Spleen (tissue), 11 donors: Measurements from ENCODE around the gene PHOX2B. TPM values are rescaled to one million over a fixed set of nuclear protein-coding genes. Genes with fewer than 3 reads are reported as not detected.

Source experiments
- DNase-seq: peaks from one replicate; pipeline ENCODE4 v3.0.0-alpha.2; 2020
- H3K27ac ChIP-seq, 8 donors: fragments of 200-600 bp; sonication (generic) in 7 of 8; 1 replicate in 4 of 8; 2 replicates in 4 of 8; pipeline versions ENCODE4 v1.5.0 to v1.8.0; 2016 to 2021; ENCODE audit warnings: inconsistent platforms in 4 of 8, mild to moderate bottlenecking in 4 of 8, moderate library complexity in 1 of 8
- H3K27me3 ChIP-seq, 7 donors: fragments of 200-600 bp; sonication (generic) in 6 of 7; replicated peaks in 1 of 7; 1 replicate in 4 of 7; 2 replicates in 3 of 7; pipeline versions ENCODE4 v1.5.0 to v1.8.0; 2016 to 2021; ENCODE audit warnings: inconsistent platforms in 3 of 7, mild to moderate bottlenecking in 1 of 7
- H3K36me3 ChIP-seq, 6 donors: fragments of 200-600 bp; sonication (generic) in 5 of 6; 1 replicate in 4 of 6; 2 replicates in 2 of 6; pipeline versions ENCODE4 v1.5.0 to v1.8.0; 2016 to 2021; ENCODE audit warnings: inconsistent platforms in 2 of 6
- H3K4me1 ChIP-seq, 6 donors: fragments of 200-600 bp; sonication (generic) in 5 of 6; 1 replicate in 3 of 6; 2 replicates in 3 of 6; pipeline versions ENCODE4 v1.5.0 to v1.8.0; 2016 to 2021; ENCODE audit warnings: inconsistent platforms in 3 of 6
- H3K4me3 ChIP-seq, 8 donors: fragments of 200-600 bp; sonication (generic) in 7 of 8; 1 replicate in 4 of 8; 2 replicates in 4 of 8; pipeline versions ENCODE4 v1.5.0 to v1.8.0; 2016 to 2021; ENCODE audit warnings: inconsistent platforms in 4 of 8, mild to moderate bottlenecking in 4 of 8, moderate library complexity in 2 of 8
- H3K9me3 ChIP-seq, 8 donors: fragments of 200-600 bp; sonication (generic) in 7 of 8; 1 replicate in 4 of 8; 2 replicates in 4 of 8; pipeline versions ENCODE4 v1.5.0 to v1.8.0; 2016 to 2021; ENCODE audit warnings: inconsistent platforms in 4 of 8
- CTCF ChIP-seq, 11 experiments: fragments of 200-600 bp in 7 of 11; fragments of 450-650 bp in 4 of 11; sonication (generic) in 4 of 11; IDR thresholded peaks in 8 of 11; conservative IDR thresholded peaks in 3 of 11; 1 replicate in 7 of 11; 2 replicates in 4 of 11; pipeline versions ENCODE4 v1.4.0 to v1.8.0; 2016 to 2021; ENCODE audit warnings: antibody characterized with exemption in 11 of 11, inconsistent platforms in 4 of 11, mild to moderate bottlenecking in 1 of 11
- POLR2A ChIP-seq, 3 donors: fragments of 450-650 bp; IDR thresholded peaks; one replicate each; pipeline ENCODE4 v1.5.1; 2017; ENCODE audit warnings: antibody characterized with exemption in 3 of 3, mild to moderate bottlenecking in 1 of 3
- POLR2AphosphoS5 ChIP-seq, 3 donors: sonication (generic); formaldehyde crosslinking; IDR thresholded peaks; one replicate each; pipeline ENCODE4 v1.5.1; 2017; ENCODE audit warnings: antibody characterized with exemption in 3 of 3
- whole genome bisulfite sequencing, 5 donors: extraction: QIAGEN DNeasy Blood & Tissue Kit in 3 of 5; methylation state at CpG; one replicate each; pipeline versions ENCODE4 v1.1.5 to v1.1.7; 2013 to 2018; 5-methylcytosine and 5-hydroxymethylcytosine counted together
- intact Hi-C: fragments of 100-400 bp; cut with DNase I; formaldehyde crosslinking; loops from one replicate; pipeline ENCODE4 v1.15.0; 2023; ENCODE audit warnings: low total_unique reads
- polyA plus RNA-seq, 3 donors: library from polyadenylated mRNA; stranded (reverse); fragments of 200-250 nt; gene quantifications; one replicate each; pipeline ENCODE4 v1.2.1, GENCODE V29; 2013
- small RNA-seq, 4 donors: library from RNA; depleted of rRNA; stranded (forward); fragments of <200 nt; gene quantifications; one replicate each; pipeline ENCODE3, GENCODE V24; 2016
- total RNA-seq, 7 donors: library from RNA; depleted of rRNA in 3 of 7; stranded (reverse); fragments of >200 nt in 3 of 7; fragmentation: NEBNext Ultra II Directional in 4 of 7; extraction: Animal tissue kit (Norgen Biotek cat#: 25700) in 4 of 7; gene quantifications; one replicate each; pipeline versions ENCODE4 v1.1.0 to v1.2.1, GENCODE V29; 2016 to 2021
- donor health status: healthy with polysubstance abuse.
- donor health status: DM: no; HTN: no; CAD: no; lungs with moderate emphysema.
- donor health status: DM: no; HTN: no; CAD: no.
- donor health status: Bipolar disorder and iron deficiency.
- donor health status: healthy.
- donor health status: DM: no; HTN: no; CAD: no.
- donor health status: DM: yes; HTN: yes; CAD: no.

PHOX2B gene
- total and polyA plus RNA-seq, 10 donors, result 0.03 TPM; not detected in 9

- TF ChIP-seq CTCF (IDR thresholded peaks at IDR 0.05 in 8 of 11, conservative IDR thresholded peaks at IDR 0.05 in 3 of 11) (no peak), POLR2AphosphoS5 (IDR thresholded peaks at IDR 0.05) (no peak), POLR2A (IDR thresholded peaks at IDR 0.05) (no peak)
- Histone ChIP-seq H3K27me3 (peaks cover 0 to 35% (median 0%) of the 10 kb centered on the region in 7 donors), H3K4me3 (no peak overlapping the region), H3K27ac (no peak overlapping the region), H3K4me1 (no peaks in the 10 kb centered on the region), H3K9me3 (no peaks in the 10 kb centered on the region), H3K36me3 (peaks cover 0 to 12% (median 0%) of the 10 kb centered on the region in 6 donors)
- 72 to 91% (median 76%) methylated on average over 3 of the region's 3 CpGs for WGBS, 5 donors
- DNase-seq, result no peak
- intact Hi-C loops, result no loop called here
Measured at GRCh38 chr4:41701983-41702382, 46.5 kb downstream of the PHOX2B start.

- DNase-seq, result no peak
- intact Hi-C loops, result no loop called here
- no peaks in the 10 kb centered on the region for H3K9me3 ChIP-seq
- TF ChIP-seq POLR2AphosphoS5 (IDR thresholded peaks at IDR 0.05) (no peak), POLR2A (IDR thresholded peaks at IDR 0.05) (no peak), CTCF (IDR thresholded peaks at IDR 0.05 in 8 of 11, conservative IDR thresholded peaks at IDR 0.05 in 3 of 11) (no peak)
- H3K27ac ChIP-seq, result no peak overlapping the region
- peaks cover 0 to 5% (median 0%) of the 10 kb centered on the region in 6 donors for H3K4me1 ChIP-seq
- H3K36me3 ChIP-seq, result peaks cover 0 to 40% (median 0%) of the 10 kb centered on the region in 6 donors
- no peak overlapping the region for H3K4me3 ChIP-seq
- H3K27me3 ChIP-seq, result peaks cover 0 to 11% (median 0%) of the 10 kb centered on the region in 7 donors
- 73 to 91% (median 84%) methylated on average over 4 of the region's 4 CpGs for WGBS, 5 donors
Measured at GRCh38 chr4:41696763-41697162, 51.8 kb downstream of the PHOX2B start.

GRCh38 chr4:41696131-41696530, 52.4 kb downstream of the PHOX2B start:
- DNase-seq, result no peak
- Histone ChIP-seq H3K36me3 (peaks cover 0 to 46% (median 0%) of the 10 kb centered on the region in 6 donors), H3K27ac (no peak overlapping the region), H3K4me1 (peaks cover 0 to 5% (median 0%) of the 10 kb centered on the region in 6 donors), H3K9me3 (no peaks in the 10 kb centered on the region), H3K27me3 (peaks cover 0 to 10% (median 0%) of the 10 kb centered on the region in 7 donors), H3K4me3 (no peak overlapping the region)
- TF ChIP-seq CTCF (IDR thresholded peaks at IDR 0.05 in 8 of 11, conservative IDR thresholded peaks at IDR 0.05 in 3 of 11) (no peak), POLR2A (IDR thresholded peaks at IDR 0.05) (no peak), POLR2AphosphoS5 (IDR thresholded peaks at IDR 0.05) (no peak)
- WGBS, 5 donors, result 75 to 91% (median 85%) methylated on average over 3 of the region's 3 CpGs
- intact Hi-C loops, result no loop called here

Small RNAs within 50 kb of the gene (small RNA-seq; reads per million reads assigned to genes)
- 0 reads per million in 4 donors for gene RNU1-49P

Other genes starting within 250 kb of the PHOX2B start
- gene LIMCH1, start 210.6 kb downstream of the PHOX2B start, total RNA-seq, result 100 to 1,000 TPM; 211 to 434 (median 254) TPM
- 10 to 100 TPM; 14.4 to 36.9 (median 19.9) TPM for gene LIMCH1, start 210.6 kb downstream of the PHOX2B start, polyA plus RNA-seq
- gene TMEM33, start 186.7 kb upstream of the PHOX2B start, total RNA-seq, result 10 to 100 TPM; 51.4 to 69.2 (median 55.7) TPM
- gene TMEM33, start 186.7 kb upstream of the PHOX2B start, polyA plus RNA-seq, result 1 to 10 TPM; 4.3 to 8.8 (median 5.8) TPM
- gene DCAF4L1, start 233.0 kb upstream of the PHOX2B start, total RNA-seq, result 1 to 10 TPM in 2 of 7 donors, under 1 TPM in 5; 0.37 to 2.5 (median 0.79) TPM
- under 1 TPM; 0.15 to 0.20 (median 0.16) TPM for gene DCAF4L1, start 233.0 kb upstream of the PHOX2B start, polyA plus RNA-seq
- gene SLC30A9, start 241.8 kb upstream of the PHOX2B start, total RNA-seq, result 10 to 100 TPM; 28.1 to 54.4 (median 35.0) TPM
- 10 to 100 TPM in 1 of 3 donors, 1 to 10 TPM in 2; 7.1 to 11.0 (median 8.5) TPM for gene SLC30A9, start 241.8 kb upstream of the PHOX2B start, polyA plus RNA-seq